ENCODE data around the gene LHX4. TPM values are rescaled to one million over a fixed set of nuclear protein-coding genes. Genes with fewer than 3 reads are reported as not detected.

LHX4 gene
- total RNA-seq, 5 donors from 2014 or later (not counting 1 experiment from before 2014, with no cell fraction given), result 0.03 TPM; not detected in 3

- no peaks in the 10 kb centered on the region for H3K9me3 Mint-ChIP-seq
- DNase-seq (no peak), ATAC-seq (replicated peaks in 1 of 4) (no peak)
- Histone ChIP-seq H3K4me1 (ENCODE audit: control insufficient read depth in 1 of 2, extremely low read depth in 1 of 2, insufficient read depth in 2 of 2, low read length in 2 of 2) (peaks cover 0 to 1% of the 10 kb centered on the region in 2 experiments), H3K27me3 (replicated peaks in 1 of 2; ENCODE audit: control insufficient read depth in 2 of 2, extremely low read depth in 1 of 2, insufficient read depth in 2 of 2, low read length in 1 of 2) (peaks cover 3 to 9% of the 10 kb centered on the region in 2 experiments), H3K36me3 (ENCODE audit: control insufficient read depth in 2 of 2, extremely low read depth in 1 of 2, insufficient read depth in 1 of 2, low read length in 1 of 2) (no peaks in the 10 kb centered on the region), H3K27ac (ENCODE audit: low read length) (no peak overlapping the region), H3K4me3 (ENCODE audit: control insufficient read depth in 1 of 2, extremely low read depth in 1 of 2, low read length in 1 of 2) (no peak overlapping the region), H3K9me3 (no peaks in the 10 kb centered on the region)
- no peak overlapping the region for H3K27ac Mint-ChIP-seq
- no peak overlapping the region for H3K4me3 Mint-ChIP-seq
- H3K27me3 Mint-ChIP-seq, result peaks cover 13 to 18% of the 10 kb centered on the region in 2 donors
- H3K36me3 Mint-ChIP-seq, result no peaks in the 10 kb centered on the region
- ChIA-PET CTCF (no interaction called here), POLR2A (no interaction called here)
- peaks cover under 1% of the 10 kb centered on the region in 3 donors for H3K4me1 Mint-ChIP-seq
- 79% methylated on average over 13 of the region's 20 CpGs for WGBS (ENCODE audit: insufficient coverage)
These were observed 11.0 kb upstream of the LHX4 start for GRCh38 chr1:180218806-180219765.

- DNase-seq (no peak), ATAC-seq (replicated peaks in 1 of 4) (no peak)
- Histone ChIP-seq H3K27ac (ENCODE audit: low read length) (no peak overlapping the region), H3K4me1 (ENCODE audit: control insufficient read depth in 1 of 2, extremely low read depth in 1 of 2, insufficient read depth in 2 of 2, low read length in 2 of 2) (no peaks in the 10 kb centered on the region), H3K4me3 (ENCODE audit: control insufficient read depth in 1 of 2, extremely low read depth in 1 of 2, low read length in 1 of 2) (no peak overlapping the region), H3K36me3 (ENCODE audit: control insufficient read depth in 2 of 2, extremely low read depth in 1 of 2, insufficient read depth in 1 of 2, low read length in 1 of 2) (no peaks in the 10 kb centered on the region), H3K27me3 (replicated peaks in 1 of 2; ENCODE audit: control insufficient read depth in 2 of 2, extremely low read depth in 1 of 2, insufficient read depth in 2 of 2, low read length in 1 of 2) (peaks cover 3 to 13% of the 10 kb centered on the region in 2 experiments), H3K9me3 (no peaks in the 10 kb centered on the region)
- 82% methylated on average over 7 of the region's 11 CpGs for WGBS (ENCODE audit: insufficient coverage)
- Mint-ChIP-seq H3K4me3 (no peak overlapping the region), H3K27me3 (peaks cover 20 to 24% of the 10 kb centered on the region in 2 donors), H3K9me3 (no peaks in the 10 kb centered on the region), H3K4me1 (no peaks in the 10 kb centered on the region), H3K27ac (no peak overlapping the region), H3K36me3 (no peaks in the 10 kb centered on the region)
- ChIA-PET POLR2A (no interaction called here), CTCF (no interaction called here)
These were observed 10.3 kb upstream of the LHX4 start for GRCh38 chr1:180219776-180220175.

GRCh38 chr1:180221462-180221861 is 8.6 kb upstream of the LHX4 start:
- Mint-ChIP-seq H3K36me3 (no peaks in the 10 kb centered on the region), H3K4me3 (no peak overlapping the region), H3K27me3 (peaks cover 33 to 39% of the 10 kb centered on the region in 2 donors), H3K27ac (no peak overlapping the region), H3K9me3 (no peaks in the 10 kb centered on the region), H3K4me1 (no peaks in the 10 kb centered on the region)
- H3K4me3 ChIP-seq (ENCODE audit: control insufficient read depth in 1 of 2, extremely low read depth in 1 of 2, low read length in 1 of 2), result no peak overlapping the region
- WGBS (ENCODE audit: insufficient coverage), result 63% methylated on average over 2 of the region's 6 CpGs
- no peaks in the 10 kb centered on the region for H3K36me3 ChIP-seq (ENCODE audit: control insufficient read depth in 2 of 2, extremely low read depth in 1 of 2, insufficient read depth in 1 of 2, low read length in 1 of 2)
- CTCF ChIA-PET, result no interaction called here
- ATAC-seq (replicated peaks in 1 of 4) (no peak), DNase-seq (no peak)
- POLR2A ChIA-PET, result no interaction called here
- no peaks in the 10 kb centered on the region for H3K9me3 ChIP-seq
- no peaks in the 10 kb centered on the region for H3K4me1 ChIP-seq (ENCODE audit: control insufficient read depth in 1 of 2, extremely low read depth in 1 of 2, insufficient read depth in 2 of 2, low read length in 2 of 2)
- no peak overlapping the region for H3K27ac ChIP-seq (ENCODE audit: low read length)
- H3K27me3 ChIP-seq (replicated peaks in 1 of 2; ENCODE audit: control insufficient read depth in 2 of 2, extremely low read depth in 1 of 2, insufficient read depth in 2 of 2, low read length in 1 of 2), result peaks cover 3 to 24% of the 10 kb centered on the region in 2 experiments

GRCh38 chr1:180224902-180225301 is 5.2 kb upstream of the LHX4 start:
- CTCF ChIA-PET, result no interaction called here
- 69% methylated on average over 5 of the region's 5 CpGs for WGBS (ENCODE audit: insufficient coverage)
- POLR2A ChIA-PET, result no interaction called here
- H3K4me1 Mint-ChIP-seq, result peaks cover 5 to 8% (median 6%) of the 10 kb centered on the region in 3 donors
- H3K36me3 Mint-ChIP-seq, result no peaks in the 10 kb centered on the region
- no peak overlapping the region for H3K4me3 Mint-ChIP-seq
- no peak for DNase-seq
- peaks cover 50 to 63% of the 10 kb centered on the region in 2 donors for H3K27me3 Mint-ChIP-seq
- Histone ChIP-seq H3K27me3 (replicated peaks in 1 of 2; ENCODE audit: control insufficient read depth in 2 of 2, extremely low read depth in 1 of 2, insufficient read depth in 2 of 2, low read length in 1 of 2) (peaks cover 6 to 43% of the 10 kb centered on the region in 2 experiments), H3K27ac (ENCODE audit: low read length) (no peak overlapping the region), H3K4me3 (ENCODE audit: control insufficient read depth in 1 of 2, extremely low read depth in 1 of 2, low read length in 1 of 2) (no peak overlapping the region), H3K36me3 (ENCODE audit: control insufficient read depth in 2 of 2, extremely low read depth in 1 of 2, insufficient read depth in 1 of 2, low read length in 1 of 2) (no peaks in the 10 kb centered on the region), H3K4me1 (ENCODE audit: control insufficient read depth in 1 of 2, extremely low read depth in 1 of 2, insufficient read depth in 2 of 2, low read length in 2 of 2) (peaks cover 6 to 13% of the 10 kb centered on the region in 2 experiments), H3K9me3 (no peaks in the 10 kb centered on the region)
- H3K27ac Mint-ChIP-seq, result no peak overlapping the region
- no peak for ATAC-seq (replicated peaks in 1 of 4)
- H3K9me3 Mint-ChIP-seq, result no peaks in the 10 kb centered on the region

GRCh38 chr1:180225403-180225802 is 4.7 kb upstream of the LHX4 start:
- Mint-ChIP-seq H3K4me3 (no peak overlapping the region), H3K4me1 (peaks cover 5 to 9% (median 6%) of the 10 kb centered on the region in 3 donors), H3K9me3 (no peaks in the 10 kb centered on the region), H3K27me3 (peaks cover 50 to 64% of the 10 kb centered on the region in 2 donors), H3K36me3 (no peaks in the 10 kb centered on the region), H3K27ac (no peak overlapping the region)
- no peak overlapping the region for H3K27ac ChIP-seq (ENCODE audit: low read length)
- H3K4me1 ChIP-seq (ENCODE audit: control insufficient read depth in 1 of 2, extremely low read depth in 1 of 2, insufficient read depth in 2 of 2, low read length in 2 of 2), result peaks cover 6 to 16% of the 10 kb centered on the region in 2 experiments
- no peak overlapping the region for H3K4me3 ChIP-seq (ENCODE audit: control insufficient read depth in 1 of 2, extremely low read depth in 1 of 2, low read length in 1 of 2)
- no peaks in the 10 kb centered on the region for H3K9me3 ChIP-seq
- DNase-seq, result no peak
- ATAC-seq (replicated peaks in 1 of 4), result no peak
- WGBS (ENCODE audit: insufficient coverage), result 60% methylated on average over 1 of the region's 2 CpGs
- POLR2A ChIA-PET, result no interaction called here
- no peaks in the 10 kb centered on the region for H3K36me3 ChIP-seq (ENCODE audit: control insufficient read depth in 2 of 2, extremely low read depth in 1 of 2, insufficient read depth in 1 of 2, low read length in 1 of 2)
- peaks cover 6 to 47% of the 10 kb centered on the region in 2 experiments for H3K27me3 ChIP-seq (replicated peaks in 1 of 2; ENCODE audit: control insufficient read depth in 2 of 2, extremely low read depth in 1 of 2, insufficient read depth in 2 of 2, low read length in 1 of 2)
- CTCF ChIA-PET, result no interaction called here

GRCh38 chr1:180227861-180228647 is 2.0 kb upstream of the LHX4 start:
- POLR2A ChIA-PET, result no interaction called here
- Histone ChIP-seq H3K27ac (ENCODE audit: low read length) (no peak overlapping the region), H3K4me3 (ENCODE audit: control insufficient read depth in 1 of 2, extremely low read depth in 1 of 2, low read length in 1 of 2) (no peak overlapping the region), H3K4me1 (ENCODE audit: control insufficient read depth in 1 of 2, extremely low read depth in 1 of 2, insufficient read depth in 2 of 2, low read length in 2 of 2) (peaks cover 16 to 36% of the 10 kb centered on the region in 2 experiments), H3K27me3 (replicated peaks in 1 of 2; ENCODE audit: control insufficient read depth in 2 of 2, extremely low read depth in 1 of 2, insufficient read depth in 2 of 2, low read length in 1 of 2) (peaks cover 21 to 71% of the 10 kb centered on the region in 2 experiments), H3K36me3 (ENCODE audit: control insufficient read depth in 2 of 2, extremely low read depth in 1 of 2, insufficient read depth in 1 of 2, low read length in 1 of 2) (no peaks in the 10 kb centered on the region), H3K9me3 (no peaks in the 10 kb centered on the region)
- CTCF ChIA-PET, result no interaction called here
- 30% methylated on average over 11 of the region's 17 CpGs for WGBS (ENCODE audit: insufficient coverage)
- H3K4me1 Mint-ChIP-seq, result peaks cover 16 to 25% (median 16%) of the 10 kb centered on the region in 3 donors
- peaks cover 48 to 76% of the 10 kb centered on the region in 2 donors for H3K27me3 Mint-ChIP-seq
- H3K9me3 Mint-ChIP-seq, result no peaks in the 10 kb centered on the region
- no peak for ATAC-seq (replicated peaks in 1 of 4)
- H3K36me3 Mint-ChIP-seq, result no peaks in the 10 kb centered on the region
- no peak for DNase-seq
- H3K27ac Mint-ChIP-seq, result no peak overlapping the region
- peak overlapping the region; percentile 68 to 73 (median 68) for H3K4me3 Mint-ChIP-seq
